ENCODE results near the gene NEK6.

Gene NEK6

DNA sequence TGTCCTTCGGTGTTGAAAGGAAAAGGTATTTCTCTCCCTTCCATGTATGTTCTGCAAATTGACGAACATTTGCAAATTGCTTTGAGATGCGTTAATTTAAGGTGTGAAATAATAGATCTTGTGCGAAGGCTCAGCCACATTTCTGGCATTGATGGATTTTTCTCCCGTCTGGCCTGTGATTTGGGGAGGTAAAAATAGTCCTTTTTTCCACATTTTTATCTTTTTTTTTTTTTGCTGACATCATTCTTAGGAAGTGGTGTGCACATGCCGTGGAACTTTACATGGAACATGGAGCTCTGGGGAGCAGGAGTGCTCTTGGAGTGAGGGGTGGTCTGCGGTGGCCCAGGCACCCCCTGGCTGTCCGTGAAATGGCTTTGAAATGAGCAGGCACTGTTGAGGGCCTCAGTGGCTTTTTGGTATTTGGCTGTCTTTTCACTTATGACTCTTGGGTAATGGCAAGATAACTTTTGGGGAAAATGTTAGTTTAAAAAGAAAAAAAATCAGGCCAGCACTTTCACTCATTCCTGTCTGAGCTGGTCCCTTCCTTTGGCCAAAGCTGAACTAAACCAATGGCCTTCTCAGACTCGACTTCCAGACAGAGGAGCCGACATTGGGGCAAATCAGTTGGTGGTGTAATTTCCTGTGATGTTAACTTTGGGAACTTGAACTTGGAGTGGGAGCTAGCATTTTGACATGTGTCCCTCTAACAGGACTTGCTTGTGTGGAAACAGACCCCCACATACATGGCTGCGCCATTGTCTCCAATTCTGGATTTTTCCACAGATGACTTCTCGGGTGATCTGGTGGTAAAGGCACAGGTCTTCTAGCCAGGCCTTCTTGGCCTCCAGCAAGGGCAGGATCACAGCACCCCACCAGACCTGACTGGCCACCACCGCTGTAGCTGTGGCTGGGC lies 4.2 kb downstream of the NEK6 start:
- no peak for DNase-seq
- no peak for TF ChIP-seq POLR2A (IDR thresholded peaks at IDR 0.05; ENCODE audit: low read length)
- no peak for TF ChIP-seq GATA1 (IDR thresholded peaks at IDR 0.05; ENCODE audit: low read depth, low read length)

DNA sequence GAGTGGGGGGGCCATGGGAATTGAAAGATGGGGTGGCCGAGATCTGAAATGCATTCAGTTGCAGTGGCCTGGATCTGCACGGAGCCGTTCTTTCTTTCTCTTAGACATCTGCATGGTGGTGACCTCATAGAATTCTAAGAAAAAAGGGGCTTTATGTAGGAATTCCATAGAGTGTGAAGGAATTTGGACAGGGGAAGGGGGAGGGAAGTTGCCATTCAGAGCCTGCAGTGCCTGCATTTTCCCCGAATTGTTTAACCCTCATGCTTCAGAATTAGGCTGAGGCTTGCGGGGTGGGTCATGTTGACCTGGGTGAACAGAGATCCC lies 4.9 kb downstream of the NEK6 start:
- DNase-seq, result no peak
- TF ChIP-seq POLR2A (IDR thresholded peaks at IDR 0.05; ENCODE audit: low read length) (no peak), GATA1 (IDR thresholded peaks at IDR 0.05; ENCODE audit: low read depth, low read length) (no peak)

DNA sequence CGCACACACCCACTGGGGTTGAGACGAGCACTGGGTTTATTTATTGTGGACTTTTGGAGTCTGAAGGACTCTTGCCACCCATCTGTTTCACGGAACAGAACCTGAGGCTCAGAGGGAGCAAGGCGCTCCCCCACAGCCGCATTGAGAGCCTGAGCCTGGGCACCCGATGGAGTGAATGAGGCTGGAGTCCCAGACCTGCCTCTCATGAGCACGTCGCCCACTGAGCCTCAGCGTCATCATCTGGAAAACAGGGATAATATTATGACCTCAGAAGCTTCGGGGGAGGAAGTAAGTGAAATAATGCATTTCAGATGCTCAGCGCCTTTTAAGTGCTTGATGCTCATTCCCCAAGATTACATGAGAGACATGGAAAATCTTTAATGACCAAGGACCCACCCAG lies 5.5 kb downstream of the NEK6 start:
- TF ChIP-seq GATA1 (IDR thresholded peaks at IDR 0.05; ENCODE audit: low read depth, low read length), result no peak
- DNase-seq, result no peak

DNA sequence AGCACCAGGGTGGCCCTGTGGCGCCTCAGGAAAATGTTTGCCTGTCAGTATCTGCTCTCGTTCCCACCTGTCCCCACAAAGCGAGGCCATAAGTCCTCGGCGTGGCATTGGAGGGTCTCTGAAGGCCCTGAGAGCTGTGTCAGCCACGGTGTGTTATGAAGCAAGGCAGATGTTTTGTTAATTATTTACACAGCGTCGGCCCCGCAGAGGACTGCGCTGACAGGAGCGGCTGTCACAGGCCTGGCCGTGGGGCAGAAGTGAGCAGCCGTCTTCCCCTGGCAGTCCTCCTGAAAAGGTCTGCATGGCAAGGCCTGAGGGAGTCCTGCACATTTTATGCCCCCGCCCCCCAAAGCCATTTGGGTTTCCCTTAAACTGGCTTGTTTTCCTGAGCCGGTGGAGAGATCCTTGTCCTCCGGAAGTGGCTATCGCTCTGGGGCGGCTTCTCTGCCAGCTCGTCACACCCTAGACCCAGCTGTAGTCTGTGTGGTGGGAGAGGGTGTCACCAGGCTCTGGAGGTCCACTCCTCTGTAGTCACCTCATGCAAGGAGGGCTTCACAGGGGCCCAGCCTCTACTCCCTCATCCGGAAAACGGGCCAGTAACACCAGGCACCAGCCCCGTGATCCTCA lies 6.2 kb downstream of the NEK6 start:
- TF ChIP-seq POLR2A (IDR thresholded peaks at IDR 0.05; ENCODE audit: low read length) (no peak), GATA1 (IDR thresholded peaks at IDR 0.05; ENCODE audit: low read depth, low read length) (no peak)

DNA sequence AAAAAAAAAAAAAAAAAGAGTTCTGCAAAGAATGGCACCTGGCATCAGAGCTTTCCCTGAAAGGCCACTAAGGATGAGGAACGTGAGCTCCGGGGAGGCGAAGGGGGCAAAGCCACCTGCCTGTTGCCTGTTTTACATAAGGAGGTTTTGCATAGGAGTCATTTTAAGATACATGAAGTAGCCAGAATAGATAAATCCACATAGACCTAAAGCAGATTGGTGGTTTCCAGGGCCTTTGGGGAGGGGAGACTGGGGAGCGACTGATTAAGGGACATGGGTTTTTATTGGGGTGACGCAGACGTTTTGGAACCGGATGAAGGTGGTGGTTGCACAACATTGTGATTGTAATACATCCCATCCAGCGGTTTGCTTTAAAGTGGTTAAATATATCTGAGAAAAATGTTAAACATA lies 7.1 kb downstream of the NEK6 start:
- no peak for DNase-seq
- TF ChIP-seq GATA1 (IDR thresholded peaks at IDR 0.05; ENCODE audit: low read depth, low read length), result no peak
- TF ChIP-seq POLR2A (IDR thresholded peaks at IDR 0.05; ENCODE audit: low read length), result no peak

More for the DNA sequence above, 6.2 kb downstream of the NEK6 start:
- no peak for DNase-seq

DNA sequence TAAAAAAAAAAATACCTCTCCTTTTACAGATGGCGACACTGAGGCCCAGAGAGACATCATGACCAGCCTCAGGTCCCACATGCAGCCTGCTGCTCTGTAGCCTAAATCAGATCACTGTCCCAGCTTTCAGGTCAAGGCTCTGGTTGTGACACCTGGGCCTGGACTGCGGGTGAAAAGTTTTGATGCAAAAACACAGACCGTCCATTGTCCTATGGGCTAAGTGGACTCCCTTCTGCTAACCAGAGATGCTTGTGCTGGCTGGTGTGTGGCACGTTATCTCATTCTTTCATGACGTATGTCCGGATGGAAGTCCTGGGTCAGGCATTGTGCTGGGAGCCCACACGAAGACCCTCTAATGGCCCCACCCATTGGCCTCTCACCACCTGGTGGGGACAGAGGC lies 7.8 kb downstream of the NEK6 start:
- TF ChIP-seq POLR2A (IDR thresholded peaks at IDR 0.05; ENCODE audit: low read length) (no peak), GATA1 (IDR thresholded peaks at IDR 0.05; ENCODE audit: low read depth, low read length) (no peak)
- DNase-seq, result no peak

DNA sequence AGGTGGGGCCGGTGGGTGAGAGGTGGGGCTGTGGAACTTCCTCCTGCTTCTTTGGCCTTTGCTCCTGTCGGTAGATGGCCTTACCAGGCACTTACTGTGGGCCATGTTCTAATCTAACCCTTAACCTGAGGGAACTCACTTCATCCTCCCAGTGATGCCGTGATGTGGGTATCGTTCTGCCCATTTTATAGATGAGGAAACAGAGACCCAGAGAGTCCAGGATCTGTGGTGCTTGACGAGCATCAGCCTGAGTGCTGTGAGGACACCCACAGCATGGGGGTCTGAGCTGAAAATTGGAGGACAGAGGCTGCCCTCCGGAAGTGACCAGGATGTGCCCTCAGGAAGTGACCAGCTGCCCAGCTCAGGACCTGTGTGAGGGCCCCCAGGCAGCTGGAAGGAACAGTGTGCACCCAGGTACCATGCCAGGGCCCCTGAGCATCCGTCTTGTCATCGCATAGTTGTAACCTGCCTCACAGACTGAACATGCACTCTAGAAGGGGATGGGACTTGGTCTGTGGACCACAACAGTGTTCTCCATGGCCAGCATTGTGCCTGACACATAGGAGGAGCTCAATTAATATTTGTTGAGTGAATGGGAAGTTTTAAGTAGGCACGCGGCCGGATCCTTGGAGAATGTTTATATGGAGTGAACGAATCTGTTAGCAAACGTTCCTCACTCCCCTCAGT lies 8.5 kb downstream of the NEK6 start:
- no peak for DNase-seq
- TF ChIP-seq GATA1 (IDR thresholded peaks at IDR 0.05; ENCODE audit: low read depth, low read length) (no peak), POLR2A (IDR thresholded peaks at IDR 0.05; ENCODE audit: low read length) (no peak)

DNA sequence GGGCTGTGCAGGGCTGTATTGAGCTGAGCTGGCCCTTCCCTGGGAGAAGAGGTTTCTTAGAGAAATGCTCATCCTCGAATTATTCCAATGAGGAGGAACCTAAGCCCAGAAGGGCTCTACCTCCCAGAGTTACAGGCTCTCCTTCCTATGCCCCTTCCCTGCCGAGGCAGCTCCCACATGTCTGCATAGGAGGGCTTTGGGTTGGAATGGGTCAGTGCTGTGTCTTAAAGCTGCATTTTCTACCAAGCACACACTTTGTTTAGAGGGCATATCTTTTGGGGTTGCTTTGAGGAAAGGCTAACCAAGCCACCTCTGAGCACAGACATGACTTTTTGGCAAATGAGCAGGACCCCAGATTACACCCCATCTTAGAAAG lies 9.1 kb downstream of the NEK6 start:
- TF ChIP-seq GATA1 (IDR thresholded peaks at IDR 0.05; ENCODE audit: low read depth, low read length) (no peak), POLR2A (IDR thresholded peaks at IDR 0.05; ENCODE audit: low read length) (no peak)

DNA sequence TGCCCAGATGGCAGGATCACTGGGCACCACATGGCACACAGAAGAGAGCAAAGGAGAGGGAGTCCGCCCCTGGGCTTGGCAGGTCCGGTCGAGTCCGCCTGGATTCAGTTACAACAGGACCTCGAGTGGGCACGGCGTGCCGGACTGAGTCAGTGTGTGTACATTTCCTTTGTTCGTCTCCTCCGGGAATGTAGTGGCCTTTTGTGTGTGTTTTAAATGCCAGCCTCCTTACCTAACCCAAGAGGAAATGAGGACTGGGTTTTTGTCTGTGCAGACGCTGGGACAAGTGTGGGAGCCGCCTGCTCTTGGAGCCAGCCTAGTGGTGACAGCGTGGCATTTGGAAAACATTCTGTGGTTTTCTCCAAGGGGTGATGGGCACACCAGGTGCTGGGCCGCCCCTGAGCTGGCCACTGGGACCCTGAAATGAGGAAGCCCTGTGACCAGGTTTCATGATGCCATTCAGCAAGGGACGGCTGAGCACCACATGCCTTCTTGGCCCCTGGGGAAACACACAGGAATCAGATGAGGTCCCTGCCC lies 9.6 kb downstream of the NEK6 start:
- TF ChIP-seq POLR2A (IDR thresholded peaks at IDR 0.05; ENCODE audit: low read length), result no peak
- TF ChIP-seq GATA1 (IDR thresholded peaks at IDR 0.05; ENCODE audit: low read depth, low read length), result no peak
- DNase-seq, result no peak

More for the DNA sequence above, 9.1 kb downstream of the NEK6 start:
- DNase-seq, result no peak

DNA sequence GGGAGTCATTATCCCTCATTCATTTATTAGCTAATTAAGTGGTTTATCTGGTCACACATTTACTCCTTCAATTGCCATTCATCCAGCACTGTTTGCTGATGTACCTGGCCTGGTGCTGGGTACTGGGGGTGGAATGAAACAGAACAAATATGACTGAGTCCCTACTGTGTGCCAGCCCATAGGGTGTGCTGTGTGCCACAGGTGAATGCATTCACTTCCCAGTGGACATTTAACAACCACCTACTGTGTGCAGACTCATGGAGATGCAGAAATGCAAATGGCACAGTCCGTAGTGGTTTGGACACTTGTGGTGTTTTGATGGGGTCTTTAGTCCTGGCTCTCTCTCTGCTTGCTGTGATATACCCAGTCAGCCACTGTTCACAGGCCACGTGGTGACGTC lies 10.5 kb downstream of the NEK6 start:
- no peak for TF ChIP-seq GATA1 (IDR thresholded peaks at IDR 0.05; ENCODE audit: low read depth, low read length)

DNA sequence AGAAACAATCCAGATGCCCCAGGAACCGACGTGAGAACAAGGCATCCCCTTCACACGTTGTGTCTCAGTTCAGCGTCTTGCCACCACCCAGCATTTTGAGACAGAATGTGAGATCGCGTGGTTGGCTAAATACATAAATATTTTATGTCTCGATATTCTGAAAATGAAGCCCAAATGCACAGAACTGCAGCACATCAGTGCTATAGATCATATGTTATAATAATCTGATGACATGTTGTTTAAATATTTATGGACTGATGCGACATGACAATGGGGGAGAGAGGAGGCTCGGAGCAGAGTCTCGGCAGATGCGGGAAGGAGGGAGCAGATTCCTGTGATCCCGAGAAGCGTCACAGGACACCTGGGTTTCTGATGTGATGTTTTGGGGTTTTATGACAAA lies 10.9 kb downstream of the NEK6 start:
- DNase-seq, result no peak

More for the DNA sequence above, 10.5 kb downstream of the NEK6 start:
- DNase-seq, result no peak

DNA sequence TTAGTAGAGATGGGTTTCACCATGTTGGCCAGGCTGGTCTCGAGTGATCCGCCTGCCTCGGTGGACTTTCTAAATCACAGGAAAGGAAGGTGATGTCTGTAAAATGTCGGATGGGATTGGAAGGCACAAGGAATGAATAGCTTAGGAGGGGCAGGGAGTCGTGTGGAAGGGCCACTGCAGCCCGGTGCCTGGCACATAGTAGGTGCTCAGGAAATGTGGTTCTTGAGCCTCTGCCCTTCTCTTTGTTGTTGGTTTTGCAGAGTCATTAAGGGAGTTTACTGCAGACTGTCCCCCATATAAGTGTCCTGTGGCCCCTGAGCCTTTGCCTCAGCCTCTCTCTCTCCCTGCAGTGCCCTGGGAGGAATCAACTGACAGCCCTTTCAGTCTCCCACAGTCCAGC lies 11.8 kb downstream of the NEK6 start:
- no peak for DNase-seq
- no peak for TF ChIP-seq POLR2A (IDR thresholded peaks at IDR 0.05; ENCODE audit: low read length)
- TF ChIP-seq GATA1 (IDR thresholded peaks at IDR 0.05; ENCODE audit: low read depth, low read length), result no peak

More for the DNA sequence above, 10.9 kb downstream of the NEK6 start:
- TF ChIP-seq POLR2A (IDR thresholded peaks at IDR 0.05; ENCODE audit: low read length) (no peak), GATA1 (IDR thresholded peaks at IDR 0.05; ENCODE audit: low read depth, low read length) (no peak)

DNA sequence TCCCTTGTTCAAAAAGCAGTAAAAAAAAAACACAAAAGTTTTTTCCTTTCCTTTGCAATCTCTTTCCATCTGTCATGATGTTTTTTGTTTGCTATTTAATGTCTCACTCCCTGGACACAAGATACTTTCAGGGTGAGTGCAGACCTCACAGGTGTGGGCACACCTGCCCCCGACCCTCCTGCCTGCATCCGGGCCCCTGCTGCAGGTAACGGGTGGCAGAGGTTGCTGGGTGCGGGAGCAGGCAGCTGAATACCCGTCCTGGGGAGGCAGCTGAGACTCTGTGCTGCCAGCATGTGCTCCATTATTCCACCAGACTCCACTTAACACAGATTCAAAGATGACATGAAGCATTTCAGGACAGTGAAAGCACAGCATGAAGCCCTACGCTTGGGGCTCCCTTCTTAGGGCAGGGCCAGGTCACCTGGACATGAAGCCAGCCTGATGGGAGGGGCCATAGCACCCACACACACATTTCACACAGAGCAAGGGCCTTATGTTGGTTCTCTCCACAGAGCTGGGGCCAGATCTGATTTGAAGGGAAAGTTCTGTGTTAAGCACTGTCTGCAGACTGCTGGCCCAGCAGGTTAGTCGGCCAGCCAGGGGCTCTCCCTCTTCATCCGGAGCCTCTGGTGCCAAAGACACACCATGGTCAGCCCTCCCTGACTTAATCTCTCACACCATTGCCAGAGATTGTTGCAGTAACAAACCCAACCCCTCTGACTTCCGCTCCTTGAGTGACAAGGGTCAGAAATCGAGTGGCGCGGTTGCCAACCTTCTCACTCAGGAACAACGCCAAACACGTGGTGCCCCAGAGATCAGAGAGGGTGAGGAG lies 13.0 kb downstream of the NEK6 start:
- no peak for DNase-seq
- TF ChIP-seq POLR2A (IDR thresholded peaks at IDR 0.05; ENCODE audit: low read length) (no peak), GATA1 (IDR thresholded peaks at IDR 0.05; ENCODE audit: low read depth, low read length) (no peak)
